Stimulated activated CD8-positive, alpha-beta memory T cell treated with anti-CD3 and anti-CD28 coated beads, Interleukin-7, amount 100 ng/mL, for 4 hours (primary cell): Measurements from ENCODE around the gene MGRN1.

ENCODE experiments used
- DNase-seq, 2 donors: peaks; one replicate each; pipeline ENCODE4 v3.0.0-alpha.2; 2020; ENCODE audit warnings: low read depth in 2 of 2

Gene MGRN1

DNA sequence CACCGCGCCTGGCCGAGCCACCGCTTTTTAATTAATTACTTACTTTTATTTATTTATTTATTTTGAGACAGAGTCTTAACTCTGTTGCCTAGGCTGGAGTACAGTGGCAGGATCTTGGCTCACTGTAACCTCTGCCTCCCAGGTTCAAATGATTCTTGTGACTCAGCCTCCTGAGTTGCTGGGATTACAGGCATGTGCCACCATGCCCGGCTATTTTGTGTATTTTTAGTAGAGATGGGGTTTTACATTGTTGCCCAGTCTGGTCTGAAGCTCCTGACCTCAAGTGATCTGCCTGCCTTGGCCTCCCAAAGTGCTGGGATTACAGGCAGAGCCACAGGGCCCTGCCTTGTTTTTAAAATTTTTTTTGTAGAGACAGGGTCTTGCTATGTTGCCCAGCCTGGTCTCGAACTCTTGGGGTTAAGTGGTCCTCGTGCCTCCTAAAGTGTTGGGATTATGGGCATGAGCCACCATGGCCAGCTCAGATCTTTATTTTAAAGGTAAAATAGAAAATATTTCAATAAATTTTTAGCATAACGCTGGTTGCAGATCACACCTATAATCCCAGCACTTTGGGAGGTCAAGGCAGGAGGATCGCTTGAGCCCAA, 50.4 kb downstream of the MGRN1 start:
- DNase-seq: no peak

DNA sequence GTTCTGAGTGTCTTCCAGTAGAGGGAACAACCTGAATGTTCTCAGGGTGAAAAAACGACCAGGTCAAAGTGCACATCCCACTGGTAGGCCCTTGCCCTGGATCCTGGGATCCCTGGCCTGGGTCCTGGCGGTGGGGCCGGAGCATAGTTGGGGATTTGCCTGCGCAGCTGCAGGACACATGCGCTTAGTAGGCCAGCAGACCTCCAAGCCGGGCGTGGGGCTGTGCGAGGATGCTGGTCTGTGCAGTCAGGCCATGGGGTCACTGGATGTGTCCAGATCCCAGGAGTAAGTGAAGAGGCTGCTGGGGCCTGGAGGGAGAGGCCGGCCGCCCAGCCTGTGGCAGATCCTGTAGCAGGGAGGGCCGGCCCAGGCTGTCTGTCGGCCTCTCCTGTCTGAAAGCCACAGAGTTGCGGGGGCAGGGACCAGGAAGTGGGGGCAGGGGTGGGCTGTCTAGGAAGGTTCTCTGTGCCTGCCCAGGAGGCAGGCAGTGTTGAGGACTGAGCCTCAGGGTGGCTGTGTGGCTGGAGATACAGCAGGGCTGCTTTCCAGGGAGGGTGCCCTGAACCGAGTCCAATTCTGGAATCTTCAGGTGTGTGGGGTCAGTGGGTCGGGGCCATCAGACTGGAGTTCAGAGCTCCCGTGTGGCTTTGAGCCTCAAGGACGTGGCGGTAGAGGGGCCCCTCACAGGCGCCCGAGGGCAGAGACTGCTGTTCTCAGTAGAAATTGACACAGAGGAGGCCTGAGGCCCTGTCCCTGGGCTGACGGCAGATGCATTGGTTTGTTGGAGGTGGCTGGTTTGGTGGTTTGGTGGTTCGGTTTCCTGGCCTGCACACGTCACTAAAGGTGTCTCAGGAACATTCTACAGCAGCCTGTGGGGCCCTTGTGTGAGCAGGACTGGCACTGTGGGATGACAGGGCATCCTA, 51.5 kb downstream of the MGRN1 start:
- DNase-seq: peak; percentile 39 to 52

DNA sequence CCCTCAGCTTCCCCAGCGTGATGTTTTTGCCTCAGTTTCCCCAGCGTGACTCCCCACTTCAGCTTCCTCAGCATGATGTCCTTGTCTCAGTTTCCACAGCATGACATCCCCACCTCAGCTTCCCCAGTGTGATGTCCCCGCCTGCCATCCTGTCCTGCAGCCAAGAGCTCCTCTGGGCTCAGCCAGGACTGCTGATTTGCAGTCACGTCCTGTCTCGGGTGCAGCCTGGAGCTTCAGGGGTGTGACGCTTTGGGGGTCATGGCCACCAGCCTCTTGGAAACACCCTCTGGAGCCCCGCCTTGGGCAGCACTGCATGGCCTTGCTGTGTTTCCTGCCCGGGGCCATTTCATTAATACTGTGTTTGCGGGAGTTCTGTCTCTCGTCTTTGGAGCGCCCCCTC, 52.2 kb downstream of the MGRN1 start:
- DNase-seq: no peak

DNA sequence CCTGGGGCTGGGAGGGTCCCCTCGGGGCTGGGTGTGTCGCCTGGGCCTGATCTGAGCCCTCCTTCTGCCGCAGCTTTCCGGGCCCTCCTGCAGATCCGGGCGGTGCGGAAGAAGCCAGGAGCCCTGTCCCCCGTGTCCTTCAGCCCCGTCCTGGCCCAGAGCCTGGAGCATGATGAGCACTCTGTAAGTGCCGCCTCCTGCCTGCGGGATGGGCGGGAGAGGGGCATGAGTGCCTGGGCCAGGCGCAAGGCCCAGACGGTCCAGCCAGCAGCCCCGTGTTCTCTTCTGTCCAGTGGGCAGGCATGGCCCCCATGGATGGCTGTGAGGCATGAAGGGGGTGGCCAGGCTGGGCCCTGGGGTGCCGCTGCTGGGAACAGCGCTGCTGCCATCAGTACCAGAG, 52.8 kb downstream of the MGRN1 start:
- DNase-seq: no peak

DNA sequence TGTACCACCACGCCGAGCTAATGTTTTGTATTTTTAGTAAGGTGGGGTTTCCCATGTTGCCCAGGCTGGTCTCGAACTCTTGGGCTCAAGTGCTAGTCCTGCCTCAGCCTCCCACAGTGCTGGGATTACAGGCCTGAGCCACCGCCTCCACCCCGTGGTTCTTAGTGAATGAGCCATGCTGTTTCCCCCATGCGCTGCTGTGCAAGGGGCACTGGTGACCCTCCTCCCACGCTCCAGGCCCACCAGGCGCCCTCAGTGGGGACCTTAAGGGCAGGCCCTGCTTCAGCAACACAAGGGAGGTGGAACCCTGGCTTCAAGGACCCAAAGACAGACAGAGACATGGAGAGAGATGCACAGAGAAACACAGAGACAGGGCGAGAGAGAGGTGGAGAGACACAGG, 53.4 kb downstream of the MGRN1 start:
- no peak for DNase-seq

DNA sequence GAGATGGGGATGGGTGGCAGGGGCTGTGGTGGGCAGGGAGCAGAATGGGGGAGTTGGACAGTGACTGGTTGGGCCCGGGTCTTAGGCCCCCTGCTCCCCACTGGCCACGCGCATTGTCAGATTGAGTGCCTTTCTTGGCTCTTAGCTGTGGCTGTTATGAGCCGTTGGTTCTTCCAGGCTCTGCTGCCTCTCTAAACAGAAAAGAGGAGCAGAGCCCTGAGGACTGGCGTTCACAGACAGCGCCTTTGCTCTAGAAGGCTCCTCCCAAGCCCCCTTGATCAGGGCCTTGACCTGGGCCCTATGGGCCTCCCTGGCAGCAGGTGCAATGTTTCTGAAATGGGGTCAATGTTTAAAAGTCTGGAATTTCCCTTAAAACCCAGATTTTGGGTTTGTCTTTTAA, 54.0 kb downstream of the MGRN1 start:
- DNase-seq: no peak

DNA sequence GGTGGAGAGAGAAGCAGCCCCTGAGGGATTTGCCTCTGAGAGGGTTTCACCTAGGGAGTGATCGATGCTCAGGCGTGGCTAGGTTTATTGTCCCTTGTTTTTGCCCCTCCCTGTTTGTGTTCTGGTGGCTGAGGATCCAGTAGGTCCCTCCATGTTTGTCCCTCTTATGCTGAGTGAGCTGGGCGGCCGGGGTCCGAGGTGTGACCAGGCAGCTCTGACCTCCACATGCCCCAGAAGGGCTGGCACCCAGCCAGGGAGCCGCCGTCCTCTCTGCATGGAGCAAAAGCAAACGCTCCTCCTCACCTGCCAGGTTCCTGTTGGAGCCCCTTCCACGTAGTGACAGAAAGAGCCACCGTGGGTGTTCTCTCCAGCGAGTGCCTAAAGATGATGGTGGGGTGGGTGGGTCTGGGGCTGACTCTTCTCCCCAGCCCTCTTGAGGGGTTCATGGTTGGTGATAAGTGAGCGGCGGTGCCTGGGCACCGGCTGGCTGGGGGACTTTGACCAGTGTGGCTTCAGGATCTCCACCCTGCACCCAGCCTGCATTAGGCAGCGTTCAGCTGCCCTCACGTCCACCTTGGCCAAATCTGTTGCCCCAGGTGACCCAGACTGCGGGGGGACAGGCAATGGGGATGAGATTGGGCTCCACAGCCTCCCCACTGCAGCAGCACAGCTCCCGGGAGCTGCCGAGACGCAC, 54.7 kb downstream of the MGRN1 start:
- DNase-seq: no peak

DNA sequence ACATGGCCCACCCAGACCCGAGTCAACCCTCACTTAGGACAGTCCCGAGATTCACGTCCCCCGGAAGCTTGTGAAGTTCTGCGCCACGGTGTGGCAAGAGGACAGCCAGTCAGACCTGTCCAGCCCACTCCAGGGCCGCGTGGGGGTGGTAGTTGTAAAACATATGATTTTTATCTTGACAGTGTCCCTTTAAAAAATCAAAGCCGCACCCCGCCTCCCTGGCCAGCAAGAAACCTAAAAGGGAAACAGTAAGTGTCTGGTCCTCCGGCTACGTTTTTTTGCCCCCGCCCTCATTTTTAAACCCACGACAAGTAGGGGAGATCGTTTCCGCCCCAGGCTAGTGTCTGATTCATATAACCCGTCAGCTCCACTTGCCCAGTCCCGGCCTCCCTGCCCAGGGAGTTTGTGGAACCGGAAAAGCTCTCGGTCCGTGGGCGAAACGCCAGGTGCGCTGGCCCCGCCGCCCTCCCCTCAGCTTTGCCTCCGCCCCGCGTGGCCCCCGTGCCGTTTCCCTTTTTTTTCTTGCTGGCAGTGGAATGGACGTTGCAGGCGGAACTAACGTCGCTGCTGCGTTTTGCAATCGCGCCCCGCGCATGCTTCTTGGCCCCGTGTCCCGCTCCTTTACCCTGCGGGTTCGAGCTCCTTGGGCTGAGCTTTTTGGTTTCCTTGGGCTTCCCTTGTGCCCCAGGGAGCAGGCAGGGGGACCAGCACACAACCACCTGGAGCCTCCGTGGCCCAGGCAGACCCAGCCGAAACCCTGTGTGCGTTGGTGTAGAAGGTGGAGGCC, 55.4 kb downstream of the MGRN1 start:
- no peak for DNase-seq

DNA sequence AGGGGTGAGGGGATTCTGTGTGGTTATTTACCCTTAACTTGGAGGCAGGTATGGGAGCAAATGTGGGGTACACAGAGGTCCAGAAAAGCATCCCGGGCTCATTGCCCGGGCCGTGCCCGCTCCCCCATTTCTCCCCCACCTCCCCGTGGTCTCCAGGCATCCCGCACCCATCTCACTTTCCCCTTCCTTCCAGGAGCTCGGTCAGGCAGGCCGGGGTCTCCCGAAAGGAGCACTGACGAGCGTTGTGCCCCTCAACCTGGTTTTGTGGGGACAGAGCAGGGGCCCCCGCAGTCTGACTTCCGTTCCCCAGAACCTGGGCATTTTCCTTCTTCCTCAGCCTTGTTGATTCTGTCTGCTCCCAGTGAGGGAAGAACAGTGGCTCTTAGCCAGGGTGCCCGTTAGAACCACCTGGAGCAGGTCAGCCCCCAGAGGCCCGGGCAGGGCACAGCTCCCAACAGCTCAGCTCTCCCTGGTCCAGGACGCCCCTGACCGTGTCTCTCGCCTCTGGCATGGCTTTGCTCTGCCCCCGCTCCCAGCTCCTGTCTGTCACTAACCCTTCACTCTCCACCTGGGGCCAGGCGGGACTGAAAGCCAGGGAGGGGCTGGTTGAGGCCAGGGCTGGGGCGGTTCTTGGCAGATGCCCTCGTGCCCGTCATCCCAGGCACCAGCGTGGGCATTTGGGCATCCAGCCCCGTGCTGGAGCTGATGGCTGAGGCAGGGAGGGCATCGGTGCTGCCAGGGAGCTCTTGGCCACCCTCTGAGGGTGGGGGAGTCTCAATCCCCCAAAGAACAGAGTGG, 56.2 kb downstream of the MGRN1 start:
- DNase-seq: no peak

DNA sequence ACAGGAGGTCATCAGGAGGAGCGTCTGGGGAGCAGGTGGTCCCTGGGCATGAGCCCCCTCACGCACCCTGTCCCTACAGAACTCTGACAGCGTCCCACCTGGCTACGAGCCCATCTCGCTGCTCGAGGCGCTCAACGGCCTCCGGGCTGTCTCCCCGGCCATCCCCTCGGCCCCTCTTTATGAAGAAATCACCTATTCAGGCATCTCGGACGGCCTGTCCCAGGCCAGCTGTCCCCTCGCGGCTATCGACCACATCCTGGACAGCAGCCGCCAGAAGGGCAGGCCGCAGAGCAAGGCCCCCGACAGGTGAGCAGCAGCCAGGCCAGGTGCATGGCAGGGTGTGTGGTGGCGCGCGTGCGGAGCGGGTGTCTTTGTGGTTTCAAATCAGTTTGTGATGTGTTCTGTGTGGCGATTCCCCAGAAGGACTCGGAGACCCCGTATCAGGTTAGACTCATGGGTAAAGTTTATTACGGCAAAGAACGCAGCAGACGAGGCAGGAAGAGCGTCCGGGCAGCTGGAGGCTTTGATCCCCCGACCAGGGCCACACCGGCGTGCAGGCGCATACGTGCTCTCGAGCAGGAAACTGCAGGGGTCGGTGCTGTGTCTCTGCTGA, 57.0 kb downstream of the MGRN1 start:
- DNase-seq: no peak

DNA sequence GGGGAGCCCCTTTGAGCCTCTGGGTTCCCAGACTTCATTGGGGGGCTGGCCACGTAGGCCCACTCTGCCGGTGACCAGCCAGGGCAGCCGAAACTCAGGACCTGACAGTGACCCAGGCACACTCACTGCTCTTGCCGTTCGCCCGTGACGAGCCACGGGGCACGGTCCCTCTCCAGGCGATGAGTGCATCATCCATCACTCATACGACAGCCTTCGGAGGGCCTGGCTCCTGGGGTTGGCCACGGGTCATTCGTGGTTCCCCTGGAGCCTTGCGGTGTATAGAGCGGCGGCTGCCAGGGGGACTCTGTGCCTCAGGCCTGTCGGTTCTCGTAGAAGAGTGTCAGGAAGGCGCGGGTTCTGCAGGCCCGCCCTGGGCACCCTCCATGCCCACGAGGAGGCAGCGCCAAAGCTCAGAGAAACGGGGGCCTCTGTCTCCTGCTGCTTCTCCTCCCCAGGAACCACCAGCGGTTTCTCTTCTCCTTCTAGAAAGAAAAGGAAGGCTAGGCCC, 57.5 kb downstream of the MGRN1 start:
- no peak for DNase-seq

DNA sequence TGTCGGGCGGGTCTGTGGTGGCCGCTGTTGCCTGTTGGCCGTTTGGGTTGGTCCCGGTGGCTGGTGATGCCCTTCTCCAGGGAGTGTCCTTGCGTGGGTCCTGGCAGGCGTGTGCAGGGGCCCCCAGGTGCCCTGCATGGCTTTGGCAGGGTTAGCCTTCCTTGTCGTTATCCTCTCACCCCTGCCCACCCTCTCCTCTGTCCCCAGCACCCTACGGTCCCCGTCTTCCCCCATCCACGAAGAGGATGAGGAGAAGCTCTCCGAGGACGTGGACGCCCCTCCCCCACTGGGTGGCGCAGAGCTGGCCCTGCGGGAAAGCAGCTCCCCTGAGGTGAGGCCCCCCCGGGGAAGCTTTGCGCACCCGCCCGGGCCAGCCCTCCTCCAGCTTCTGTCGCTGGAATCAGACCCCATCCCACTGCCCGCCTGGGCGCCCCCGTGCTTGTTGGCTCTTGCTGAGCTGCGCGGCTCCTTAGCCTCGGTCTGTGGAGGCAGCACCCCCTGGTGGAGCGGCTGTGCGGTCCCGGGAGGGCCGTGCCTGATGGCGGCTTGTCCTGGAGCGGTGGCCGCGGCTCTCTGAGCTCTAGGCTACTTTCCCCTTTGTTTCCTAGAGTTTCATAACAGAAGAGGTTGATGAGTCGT, 58.1 kb downstream of the MGRN1 start:
- no peak for DNase-seq

DNA sequence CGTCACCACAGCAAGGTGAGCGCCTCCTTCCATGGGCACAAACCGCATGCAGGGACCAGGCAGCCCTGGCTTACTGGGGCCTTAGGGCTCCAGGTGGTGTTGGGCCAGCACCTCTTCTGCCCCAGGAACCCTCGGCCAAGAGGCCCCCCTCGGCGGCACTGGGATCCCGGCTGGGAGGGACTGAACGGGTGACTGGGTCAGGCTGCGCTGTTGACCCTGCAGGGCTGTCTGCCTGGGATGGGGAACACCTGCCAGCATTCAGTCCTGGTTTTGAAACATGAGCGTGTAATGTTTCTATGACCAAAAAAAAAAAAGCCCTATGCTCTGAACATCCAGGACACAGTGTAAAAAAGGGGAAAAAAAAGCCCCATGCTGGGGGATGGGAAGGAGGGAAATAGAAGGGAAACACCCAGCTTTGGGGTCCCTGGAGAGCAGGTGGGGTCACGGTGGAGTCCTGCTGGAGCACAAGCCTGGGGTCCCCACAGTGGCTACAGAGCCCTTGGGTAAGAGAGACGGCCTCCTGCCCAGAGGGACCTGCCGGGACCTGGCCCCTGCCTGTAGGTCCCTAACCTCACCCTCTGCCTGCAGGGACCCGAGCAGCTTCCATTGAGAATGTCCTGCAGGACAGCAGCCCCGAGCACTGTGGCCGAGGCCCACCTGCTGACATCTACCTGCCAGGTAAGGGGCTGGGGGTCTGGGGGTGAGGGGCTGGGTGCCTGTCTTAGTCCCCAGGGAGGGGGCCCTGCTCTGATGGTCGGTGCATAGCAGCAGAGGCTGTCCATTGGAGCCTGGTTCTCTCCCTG, 58.8 kb downstream of the MGRN1 start:
- no peak for DNase-seq

DNA sequence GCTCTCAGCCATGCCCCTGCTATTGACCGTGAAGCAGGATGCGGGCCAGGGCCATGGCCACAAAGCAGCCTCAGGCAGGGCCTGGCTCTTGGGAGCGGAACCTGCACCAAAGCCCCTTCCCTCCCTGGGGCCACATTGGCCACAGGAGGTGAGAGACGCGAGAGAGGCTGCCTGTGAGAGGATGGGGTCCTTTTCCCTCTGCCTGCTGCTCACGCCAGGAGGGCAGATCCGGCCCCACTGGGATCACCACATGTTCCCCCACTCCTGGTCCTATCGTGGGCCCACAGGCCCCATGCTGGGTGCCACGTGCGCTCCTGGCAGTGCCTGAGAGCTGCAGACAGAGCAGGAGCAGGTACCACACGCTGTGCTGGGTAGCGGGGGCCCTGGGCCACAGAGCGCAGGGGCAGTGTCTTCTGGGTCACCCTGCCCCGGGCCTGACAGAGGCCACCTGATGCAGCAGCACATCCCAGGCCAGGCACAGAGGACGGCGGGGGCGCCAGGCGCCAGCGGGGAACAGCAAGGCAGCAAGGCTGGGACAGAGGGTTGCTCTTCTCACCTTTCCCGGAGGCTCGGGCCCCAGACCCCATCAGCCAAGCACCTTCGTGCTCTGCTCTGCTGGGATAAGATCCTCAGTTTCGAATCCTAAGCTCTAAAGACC, 59.6 kb downstream of the MGRN1 start:
- no peak for DNase-seq

DNA sequence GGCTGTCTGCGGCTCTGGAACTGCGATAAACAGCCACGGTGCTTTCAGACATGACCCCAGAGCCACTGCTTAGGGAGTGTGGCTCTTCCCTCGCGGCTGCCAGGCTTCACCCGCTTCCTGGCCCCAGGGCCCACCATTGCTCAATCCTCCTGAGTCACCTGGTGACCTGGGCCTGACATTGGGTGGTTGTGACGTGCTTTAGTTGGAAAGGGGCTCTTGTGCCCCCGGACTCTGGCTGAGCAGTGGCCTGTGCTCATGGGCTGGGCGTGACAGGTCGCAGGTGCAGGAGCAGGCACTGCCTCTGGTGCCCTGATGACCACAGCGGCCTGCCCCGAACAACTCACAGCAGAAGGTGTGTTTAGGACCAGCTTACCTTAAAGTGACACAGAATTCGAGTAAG, 60.1 kb downstream of the MGRN1 start:
- no peak for DNase-seq

DNA sequence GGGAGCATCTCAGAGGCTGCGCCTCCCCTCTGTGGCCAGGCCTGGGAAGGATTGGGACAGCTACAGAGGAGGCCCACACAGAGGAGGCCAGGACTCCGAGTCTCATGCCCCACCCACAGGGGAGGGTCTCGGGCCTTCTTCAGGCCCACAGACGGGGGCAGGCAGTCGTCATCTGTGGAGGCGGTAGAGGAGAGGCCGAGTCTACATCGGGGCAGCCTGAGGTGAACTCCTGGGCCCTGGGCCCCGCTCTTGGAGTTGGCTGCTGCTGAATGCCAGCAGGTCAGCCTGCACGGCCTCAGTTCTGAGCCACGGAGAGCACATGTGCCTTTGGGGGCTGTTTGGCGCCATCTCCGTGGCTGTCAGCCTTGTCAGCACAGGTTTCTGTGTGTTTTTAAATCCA, 60.7 kb downstream of the MGRN1 start:
- no peak for DNase-seq

DNA sequence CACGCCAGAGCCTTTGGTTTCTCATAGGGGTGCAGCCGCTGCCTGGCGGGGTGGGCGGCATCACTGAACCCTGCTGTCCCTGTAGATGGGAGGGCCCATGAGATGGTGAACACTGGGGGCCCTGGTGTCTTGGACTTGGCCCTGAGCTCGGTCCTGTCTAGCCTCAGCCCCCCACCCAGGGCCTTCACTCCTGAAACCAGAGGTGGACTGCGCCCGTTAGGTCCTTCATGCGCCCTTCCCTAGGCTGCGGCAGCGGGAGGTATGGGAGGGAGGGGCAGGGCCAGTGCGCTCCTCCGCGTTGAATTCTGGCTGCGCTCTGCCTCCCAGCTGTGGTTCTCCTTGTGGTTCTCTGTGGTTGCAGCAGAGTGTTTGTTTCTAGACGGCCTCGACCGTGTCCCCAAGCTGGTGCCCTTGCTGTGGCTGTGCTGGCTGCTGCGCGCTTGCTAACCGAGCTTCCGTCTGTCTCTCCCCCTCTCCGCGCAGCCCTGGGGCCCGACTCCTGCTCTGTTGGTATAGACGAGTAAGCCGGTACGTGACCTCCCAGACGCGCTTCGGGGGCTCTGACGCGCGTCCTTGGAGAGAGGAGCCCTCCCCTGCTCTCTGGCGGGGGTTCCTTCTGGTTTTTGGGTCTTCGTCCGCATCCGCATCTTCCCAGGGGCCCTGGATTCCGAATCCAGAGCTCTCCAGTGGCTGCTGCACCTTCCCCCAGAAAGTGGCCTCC, 61.3 kb downstream of the MGRN1 start:
- no peak for DNase-seq
